Thyroid gland (tissue), 4 donors: Measurements from ENCODE around the gene HECTD4.

Source experiments
- POLR2A ChIP-seq, 2 donors: fragments of 450-650 bp; IDR thresholded peaks; one replicate each; pipeline ENCODE4 v1.6.1; 2017; ENCODE audit warnings: antibody characterized with exemption in 2 of 2, mild to moderate bottlenecking in 2 of 2, moderate library complexity in 1 of 2
- TF ChIP-seq, protein P1 (sequence below), 6 experiments: fragments of 200-600 bp in 3 of 6; fragments of 450-650 bp in 3 of 6; sonication (generic) in 3 of 6; IDR thresholded peaks; one replicate each; pipeline ENCODE4 v1.5.1; 2016 to 2019; ENCODE audit warnings: antibody characterized with exemption in 6 of 6, mild to moderate bottlenecking in 2 of 6, inconsistent platforms in 1 of 6, moderate library complexity in 1 of 6

DNA sequence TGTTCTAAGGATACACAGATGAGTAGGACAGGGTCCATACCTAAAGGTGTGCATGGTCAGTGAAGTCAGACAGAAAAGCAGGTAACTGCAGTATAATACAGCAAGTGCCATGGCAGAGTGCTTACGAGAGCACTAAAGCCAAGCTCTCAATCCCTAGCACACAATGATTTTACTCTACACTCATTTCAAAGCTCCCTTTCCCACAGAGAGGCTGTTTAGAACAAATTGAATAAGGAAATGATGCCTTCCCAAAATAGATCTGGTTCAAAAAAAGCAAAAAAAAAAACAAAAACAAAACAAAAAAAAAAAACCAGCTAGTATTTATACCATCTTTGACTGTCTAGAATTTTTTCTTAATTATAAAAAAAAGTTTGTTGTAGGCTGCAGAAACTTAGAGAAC is 74.1 kb downstream of the HECTD4 start:
- TF ChIP-seq, protein P1, sequence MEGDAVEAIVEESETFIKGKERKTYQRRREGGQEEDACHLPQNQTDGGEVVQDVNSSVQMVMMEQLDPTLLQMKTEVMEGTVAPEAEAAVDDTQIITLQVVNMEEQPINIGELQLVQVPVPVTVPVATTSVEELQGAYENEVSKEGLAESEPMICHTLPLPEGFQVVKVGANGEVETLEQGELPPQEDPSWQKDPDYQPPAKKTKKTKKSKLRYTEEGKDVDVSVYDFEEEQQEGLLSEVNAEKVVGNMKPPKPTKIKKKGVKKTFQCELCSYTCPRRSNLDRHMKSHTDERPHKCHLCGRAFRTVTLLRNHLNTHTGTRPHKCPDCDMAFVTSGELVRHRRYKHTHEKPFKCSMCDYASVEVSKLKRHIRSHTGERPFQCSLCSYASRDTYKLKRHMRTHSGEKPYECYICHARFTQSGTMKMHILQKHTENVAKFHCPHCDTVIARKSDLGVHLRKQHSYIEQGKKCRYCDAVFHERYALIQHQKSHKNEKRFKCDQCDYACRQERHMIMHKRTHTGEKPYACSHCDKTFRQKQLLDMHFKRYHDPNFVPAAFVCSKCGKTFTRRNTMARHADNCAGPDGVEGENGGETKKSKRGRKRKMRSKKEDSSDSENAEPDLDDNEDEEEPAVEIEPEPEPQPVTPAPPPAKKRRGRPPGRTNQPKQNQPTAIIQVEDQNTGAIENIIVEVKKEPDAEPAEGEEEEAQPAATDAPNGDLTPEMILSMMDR (IDR thresholded peaks at IDR 0.05) = no peak
- no peak for TF ChIP-seq POLR2A (IDR thresholded peaks at IDR 0.05)
